ENCODE measurements around the gene PLEKHA4.
A peak's percentile ranks its signal among the peaks of the same experiment; 100 is the strongest.
"Not testable (repeated sequence)": the region's sequence is repeated elsewhere in the genome, so short reads cannot be mapped to it uniquely, and the experiment has no call there.

PLEKHA4 gene

GRCh38 chr19:48889496-48889895 is 21.1 kb upstream of the PLEKHA4 start:
- not testable (repeated sequence) for DNase-seq (ENCODE audit: low read depth in 2 of 2)

DNA sequence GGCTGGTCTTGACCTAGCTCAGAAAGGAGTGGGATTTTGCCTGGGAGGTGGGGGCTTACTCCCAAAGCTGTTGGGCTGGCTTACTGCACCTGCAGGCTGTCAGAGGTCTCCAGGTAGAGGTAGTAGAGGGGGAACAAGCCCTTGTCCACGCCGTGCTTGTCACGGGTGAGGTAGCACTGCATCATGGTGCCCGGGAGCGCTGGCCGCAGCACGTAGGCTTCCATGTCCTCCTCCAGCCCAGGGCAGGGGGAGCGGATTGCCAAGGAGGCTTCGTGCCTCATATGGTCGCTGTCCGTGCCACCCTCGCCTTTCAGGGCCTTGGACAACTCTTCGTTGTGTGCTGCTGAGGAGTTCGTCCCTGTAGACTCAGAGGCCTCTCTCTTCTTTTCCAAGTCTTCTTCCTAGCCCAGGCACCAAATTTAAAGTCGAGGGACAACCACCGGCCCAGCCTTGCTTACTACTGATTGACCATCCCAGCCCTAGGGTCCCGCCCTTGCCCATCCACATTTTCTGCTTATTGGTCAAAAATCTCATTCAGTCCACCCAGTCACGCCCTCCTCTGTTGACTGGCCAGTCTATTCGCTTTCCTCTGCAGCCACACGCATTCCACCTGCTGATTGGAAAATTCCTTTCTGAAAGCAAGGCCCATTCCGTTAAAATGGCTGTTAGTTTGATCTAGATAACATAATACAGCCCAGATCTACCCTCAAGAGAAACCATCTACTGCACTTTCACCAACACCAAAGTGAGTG is 19.6 kb upstream of the PLEKHA4 start:
- no peak for DNase-seq (ENCODE audit: low read depth in 2 of 2)

DNA sequence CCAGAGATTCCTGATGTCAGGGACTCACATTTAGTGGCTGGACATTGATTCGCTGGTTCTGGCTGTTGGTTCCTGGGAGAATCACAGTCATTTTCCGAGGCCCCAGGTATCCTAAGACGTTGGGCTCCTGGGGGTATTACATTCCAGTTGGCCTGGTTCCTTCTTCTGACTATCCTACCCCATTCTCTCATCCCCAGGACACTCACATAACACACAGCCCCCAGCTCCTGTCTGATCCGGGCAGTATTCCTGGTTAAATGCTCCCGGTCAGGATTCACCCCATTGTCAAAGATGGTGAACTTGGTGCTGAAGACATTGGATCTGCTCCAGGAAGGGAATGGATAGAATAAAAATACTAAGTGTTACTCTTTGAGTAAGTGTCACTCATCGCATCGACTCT is 15.3 kb upstream of the PLEKHA4 start:
- no peak for DNase-seq (ENCODE audit: low read depth in 2 of 2)

DNA sequence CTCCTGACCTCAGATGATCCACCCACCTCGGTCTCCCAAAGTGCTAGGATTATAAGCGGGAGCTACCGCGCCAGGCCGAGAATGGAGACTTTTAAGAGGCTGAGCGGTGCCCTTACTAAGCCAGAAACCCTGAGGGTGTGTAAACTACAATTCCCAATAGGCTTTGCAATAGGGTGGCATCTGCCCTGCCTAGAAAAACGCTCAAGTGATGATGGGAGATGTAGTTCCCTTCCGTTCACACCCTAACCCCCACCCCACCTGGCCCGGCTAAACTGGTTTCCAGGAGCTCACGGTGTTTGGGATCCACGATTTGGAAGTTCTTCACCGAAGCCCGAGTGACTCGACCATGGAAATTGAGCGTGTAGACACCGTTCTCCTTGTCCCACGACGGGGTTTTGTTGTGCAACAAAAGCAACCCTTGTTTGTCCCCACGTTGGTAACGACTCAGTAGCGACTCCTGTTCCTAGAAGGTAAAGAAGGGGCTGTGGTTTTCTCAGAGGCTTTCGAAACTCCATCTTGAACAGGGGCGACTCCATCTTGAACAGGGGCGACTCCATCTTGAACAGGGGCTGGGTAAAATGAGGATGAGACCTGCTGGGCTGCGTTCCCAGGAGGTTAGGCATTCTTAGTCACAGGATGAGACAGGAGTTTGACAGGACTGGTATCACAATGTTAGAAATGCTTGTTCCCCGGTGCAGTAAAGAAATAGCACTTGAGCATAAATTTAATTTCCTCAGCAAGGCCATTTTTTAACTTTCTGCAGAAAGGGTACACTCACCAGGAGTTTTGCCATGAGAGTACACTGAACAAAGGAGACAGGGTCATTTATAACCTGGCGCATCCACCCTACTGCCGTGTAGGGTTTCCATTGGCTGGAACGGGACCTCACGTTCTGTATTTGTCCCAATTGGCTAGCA is 13.6 kb upstream of the PLEKHA4 start:
- DNase-seq (ENCODE audit: low read depth in 2 of 2), result no peak

DNA sequence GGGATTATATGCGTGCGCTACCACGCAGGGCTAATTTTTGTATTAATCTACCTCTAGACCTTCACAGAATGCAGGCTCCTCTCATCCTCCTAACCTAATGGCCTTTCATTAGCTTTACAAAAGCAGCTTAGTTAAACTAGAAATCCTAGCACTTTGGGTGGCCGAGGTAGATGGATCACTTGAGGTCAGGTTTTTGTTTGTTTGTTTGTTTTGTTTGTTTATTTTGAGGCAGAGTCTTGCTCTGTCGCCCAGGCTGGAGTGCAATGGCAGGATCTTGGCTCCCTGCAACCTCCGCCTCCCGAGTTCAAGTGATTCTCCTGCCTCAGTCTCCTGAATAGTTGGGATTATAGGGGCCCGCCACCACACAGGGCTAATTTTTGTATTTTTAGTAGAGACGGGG is 11.3 kb upstream of the PLEKHA4 start:
- not testable (repeated sequence) for DNase-seq (ENCODE audit: low read depth in 2 of 2)

GRCh38 chr19:48879025-48879637 is 10.7 kb upstream of the PLEKHA4 start:
- DNase-seq (ENCODE audit: low read depth in 2 of 2), result no peak

GRCh38 chr19:48878196-48879024 is 10.0 kb upstream of the PLEKHA4 start:
- DNase-seq (ENCODE audit: low read depth in 2 of 2), result no peak

- DNase-seq (ENCODE audit: low read depth in 2 of 2), result no peak
Observed at GRCh38 chr19:48877855-48878195, 9.4 kb upstream of the PLEKHA4 start.

DNA sequence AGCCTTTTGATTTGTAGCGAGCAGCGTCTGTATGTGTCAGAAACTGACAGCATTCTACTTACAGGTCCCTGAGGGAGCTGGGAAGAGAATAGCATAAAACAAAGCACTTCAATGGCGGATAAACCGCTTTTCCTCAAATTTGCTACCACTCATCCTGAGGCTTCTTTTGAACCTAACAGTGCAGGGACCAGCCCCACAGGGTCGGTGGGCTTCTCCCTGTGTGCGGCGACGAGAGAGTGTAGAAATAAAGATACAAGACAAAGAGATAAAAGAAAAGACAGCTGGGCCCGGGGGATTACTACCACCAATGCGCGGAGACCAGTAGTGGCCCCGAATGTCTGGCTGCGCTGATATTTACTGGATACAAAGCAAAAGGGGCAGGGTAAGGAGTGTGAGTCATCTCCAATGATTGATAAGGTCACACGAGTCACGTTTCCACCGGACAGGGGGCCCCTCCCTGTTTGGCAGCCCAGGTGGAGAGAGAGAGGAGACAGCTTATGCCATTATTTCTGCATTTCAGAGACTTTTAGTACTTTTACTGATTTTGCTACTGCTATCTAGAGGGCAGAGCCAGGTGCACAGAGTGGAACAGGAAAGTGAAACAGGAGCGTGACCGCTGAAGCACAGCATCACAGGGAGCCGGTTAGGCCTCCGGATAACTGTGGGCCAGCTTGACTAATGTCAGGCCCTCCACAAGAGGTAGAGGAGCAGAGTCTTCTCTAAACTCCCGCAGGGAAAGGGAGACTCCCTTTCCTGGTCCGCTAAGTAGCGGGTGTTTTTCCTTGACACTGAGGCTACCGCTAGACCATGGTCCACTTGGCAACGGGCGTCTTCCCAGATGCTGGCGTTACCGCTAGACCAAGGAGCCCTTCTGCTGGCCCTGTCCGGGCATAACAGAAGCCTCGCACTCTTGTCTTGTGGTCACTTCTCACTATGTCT is 7.9 kb upstream of the PLEKHA4 start:
- peak in 1 of 2 donors; percentile 31 for DNase-seq (ENCODE audit: low read depth in 2 of 2)

GRCh38 chr19:48874303-48875135 is 6.1 kb upstream of the PLEKHA4 start:
- no peak for DNase-seq (ENCODE audit: low read depth in 2 of 2)

DNA sequence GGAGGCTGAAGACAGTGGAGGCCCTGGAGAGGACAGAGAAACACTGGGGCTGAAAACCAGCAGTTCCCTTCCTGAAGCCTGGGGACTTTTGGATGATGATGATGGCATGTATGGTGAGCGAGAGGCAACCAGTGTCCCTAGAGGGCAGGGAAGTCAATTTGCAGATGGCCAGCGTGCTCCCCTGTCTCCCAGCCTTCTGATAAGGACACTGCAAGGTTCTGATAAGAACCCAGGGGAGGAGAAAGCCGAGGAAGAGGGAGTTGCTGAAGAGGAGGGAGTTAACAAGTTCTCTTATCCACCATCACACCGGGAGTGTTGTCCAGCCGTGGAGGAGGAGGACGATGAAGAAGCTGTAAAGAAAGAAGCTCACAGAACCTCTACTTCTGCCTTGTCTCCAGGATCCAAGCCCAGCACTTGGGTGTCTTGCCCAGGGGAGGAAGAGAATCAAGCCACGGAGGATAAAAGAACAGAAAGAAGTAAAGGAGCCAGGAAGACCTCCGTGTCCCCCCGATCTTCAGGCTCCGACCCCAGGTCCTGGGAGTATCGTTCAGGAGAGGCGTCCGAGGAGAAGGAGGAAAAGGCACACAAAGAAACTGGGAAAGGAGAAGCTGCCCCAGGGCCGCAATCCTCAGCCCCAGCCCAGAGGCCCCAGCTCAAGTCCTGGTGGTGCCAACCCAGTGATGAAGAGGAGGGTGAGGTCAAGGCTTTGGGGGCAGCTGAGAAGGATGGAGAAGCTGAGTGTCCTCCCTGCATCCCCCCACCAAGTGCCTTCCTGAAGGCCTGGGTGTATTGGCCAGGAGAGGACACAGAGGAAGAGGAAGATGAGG is 5.3 kb upstream of the PLEKHA4 start:
- no peak for DNase-seq (ENCODE audit: low read depth in 2 of 2)

GRCh38 chr19:48872884-48873475 is 4.6 kb upstream of the PLEKHA4 start:
- peak; percentile 68 to 74 for DNase-seq (ENCODE audit: low read depth in 2 of 2)

DNA sequence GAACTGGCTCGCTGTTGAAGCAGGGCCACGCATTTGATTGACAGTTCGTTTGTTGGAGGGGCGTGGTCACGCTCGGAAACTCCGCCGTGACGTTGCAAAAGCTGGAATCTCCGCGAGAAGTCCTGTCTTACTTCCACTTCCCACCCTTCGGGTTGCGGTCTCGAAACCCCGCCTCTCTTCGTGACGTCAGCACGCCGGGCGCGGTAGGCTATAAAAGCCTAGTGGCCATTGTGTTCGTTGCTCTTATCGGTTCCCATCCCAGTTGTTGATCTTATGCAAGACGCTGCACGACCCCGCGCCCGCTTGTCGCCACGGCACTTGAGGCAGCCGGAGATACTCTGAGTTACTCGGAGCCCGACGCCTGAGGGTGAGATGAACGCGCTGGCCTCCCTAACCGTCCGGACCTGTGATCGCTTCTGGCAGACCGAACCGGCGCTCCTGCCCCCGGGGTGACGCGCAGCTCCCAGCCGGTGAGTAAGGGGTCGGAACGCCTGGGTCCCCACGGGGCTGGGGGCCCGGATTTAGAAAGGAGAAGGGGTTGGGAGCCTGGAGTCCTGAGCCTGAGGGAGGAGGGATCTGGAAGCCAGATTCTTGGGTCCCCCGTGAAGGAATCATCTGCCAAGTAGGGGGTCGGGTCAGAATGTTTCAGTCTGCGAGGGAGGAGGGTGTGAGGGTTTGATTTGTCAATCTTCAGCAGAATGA is 3.9 kb upstream of the PLEKHA4 start, which contains the start of gene PPP1R15A:
TSS of gene PPP1R15A (plus strand) at position 240 of the 702 bp plus-strand sequence. CDS start 813 bp downstream, outside the sequence.
- DNase-seq (ENCODE audit: low read depth in 2 of 2), result peak; percentile 94 to 98

- DNase-seq (ENCODE audit: low read depth in 2 of 2), result not testable (repeated sequence)
Observed at GRCh38 chr19:48871471-48872181, 3.2 kb upstream of the PLEKHA4 start.

DNA sequence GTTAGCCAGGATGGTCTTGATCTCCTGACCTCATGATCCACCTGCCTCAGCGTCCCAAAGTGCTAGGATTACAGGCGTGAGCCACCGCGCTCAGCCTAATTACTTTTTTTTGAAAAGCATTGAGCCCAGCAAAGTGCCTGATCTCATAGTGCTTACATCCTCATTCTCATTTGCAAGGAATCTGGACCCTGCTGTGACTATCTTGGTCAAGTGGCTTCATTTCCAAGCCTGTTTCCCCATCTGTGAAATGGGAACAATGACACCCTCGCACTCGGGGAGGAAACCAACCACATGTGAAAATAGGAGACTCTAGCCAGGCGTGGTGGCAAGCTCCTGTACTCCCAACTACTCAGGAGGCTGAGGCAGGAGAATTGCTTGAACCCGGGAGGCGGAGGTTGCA is 1.6 kb upstream of the PLEKHA4 start:
- no peak for DNase-seq (ENCODE audit: low read depth in 2 of 2)

- no peak for DNase-seq (ENCODE audit: low read depth in 2 of 2)
Observed at GRCh38 chr19:48867746-48868113, 687 bp downstream of the PLEKHA4 start.

All from stimulated activated CD8-positive, alpha-beta memory T cell treated with anti-CD3 and anti-CD28 coated beads, Interleukin-7, amount 100 ng/mL, for 4 hours (primary cell).